ENCODE data around the gene VPS13A. TPM values are rescaled to one million over a fixed set of nuclear protein-coding genes. Genes with fewer than 3 reads are reported as not detected.
"Not testable (repeated sequence)": the region's sequence is repeated elsewhere in the genome, so short reads cannot be mapped to it uniquely, and the experiment has no call there.

Gene VPS13A
- total RNA-seq, 2 experiments from 2014 or later = 32.9 to 34.7 TPM

DNA sequence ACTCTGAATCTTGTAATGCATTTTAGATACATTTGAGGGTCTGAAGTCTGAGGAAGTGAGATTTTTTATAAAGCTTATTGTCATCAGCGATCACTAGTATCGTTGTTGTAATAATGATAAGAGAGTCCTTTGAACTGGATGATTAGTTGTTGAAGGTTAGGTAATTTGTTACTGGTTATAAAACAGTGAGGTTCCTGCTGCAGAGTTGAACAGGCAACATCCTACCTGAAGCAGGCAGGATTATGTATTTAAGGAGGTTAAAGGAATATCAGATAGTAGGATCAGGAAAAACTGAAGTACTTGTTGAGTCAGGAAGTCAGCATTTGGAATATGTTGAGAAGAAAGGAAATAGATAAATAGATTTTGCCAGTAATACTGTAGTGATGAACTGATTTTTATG lies 106.7 kb downstream of the VPS13A start:
- ChIA-PET POLR2A (no interaction called here), CTCF (no interaction called here)

DNA sequence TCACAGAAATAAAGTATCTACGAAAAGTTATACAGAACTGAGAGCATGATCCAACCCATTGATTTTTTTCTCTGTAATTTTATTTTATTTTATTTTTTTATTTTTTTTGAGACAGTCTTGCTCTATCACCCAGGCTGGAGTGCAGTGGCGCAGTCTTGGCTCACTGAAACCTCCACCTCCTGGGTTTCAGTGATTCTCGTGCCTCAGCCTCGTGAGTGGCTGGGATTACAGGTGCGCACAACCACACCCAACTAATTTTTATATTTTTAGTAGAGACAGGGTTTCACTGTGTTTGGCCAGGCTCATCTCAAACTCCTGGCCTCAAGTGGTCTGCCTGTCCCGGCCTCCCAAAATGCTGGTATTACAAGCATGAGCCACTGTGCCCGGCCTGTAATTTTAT lies 107.3 kb downstream of the VPS13A start:
- ChIA-PET CTCF (no interaction called here), POLR2A (no interaction called here)

DNA sequence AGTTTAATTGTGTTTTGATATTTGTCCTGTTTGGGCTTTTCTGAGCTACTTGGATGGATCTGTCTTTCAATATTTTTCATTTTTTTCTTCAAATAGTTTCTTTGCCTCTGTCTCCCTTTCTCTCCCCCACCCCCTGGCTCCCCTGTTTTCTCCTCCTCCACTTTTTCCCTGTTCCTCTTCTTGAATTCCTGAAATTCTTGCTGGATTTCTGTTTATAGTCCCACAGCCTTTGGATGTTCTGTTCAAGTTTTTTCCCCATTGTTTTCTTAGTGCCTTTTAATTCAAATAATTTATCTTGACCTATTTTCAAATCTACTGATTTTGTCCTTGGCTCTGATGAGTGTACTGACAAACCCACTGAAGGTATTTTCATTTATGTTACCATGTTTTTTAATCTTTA lies 113.0 kb downstream of the VPS13A start:
- POLR2A ChIA-PET = no interaction called here
- CTCF ChIA-PET = no interaction called here

DNA sequence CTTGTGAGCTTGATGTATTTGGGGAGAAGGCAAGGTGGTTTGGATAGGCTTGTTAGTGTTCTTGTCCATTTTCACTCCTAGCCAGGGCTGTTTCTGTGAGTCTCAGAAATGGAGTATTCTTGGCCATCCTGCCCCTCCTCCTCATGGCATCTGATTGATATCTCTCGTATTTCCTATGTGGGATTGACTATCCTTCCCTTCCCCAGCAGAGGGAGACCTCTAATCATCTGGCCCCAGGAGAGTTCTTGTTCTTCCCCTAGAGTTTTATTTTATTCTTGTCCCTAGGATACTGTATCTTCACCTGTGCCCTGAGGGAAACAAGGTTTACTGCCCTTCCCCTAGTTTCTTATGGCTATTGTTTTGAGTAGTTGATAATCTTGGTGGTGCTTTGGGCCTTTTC lies 114.4 kb downstream of the VPS13A start:
- ChIA-PET CTCF (no interaction called here), POLR2A (no interaction called here)

DNA sequence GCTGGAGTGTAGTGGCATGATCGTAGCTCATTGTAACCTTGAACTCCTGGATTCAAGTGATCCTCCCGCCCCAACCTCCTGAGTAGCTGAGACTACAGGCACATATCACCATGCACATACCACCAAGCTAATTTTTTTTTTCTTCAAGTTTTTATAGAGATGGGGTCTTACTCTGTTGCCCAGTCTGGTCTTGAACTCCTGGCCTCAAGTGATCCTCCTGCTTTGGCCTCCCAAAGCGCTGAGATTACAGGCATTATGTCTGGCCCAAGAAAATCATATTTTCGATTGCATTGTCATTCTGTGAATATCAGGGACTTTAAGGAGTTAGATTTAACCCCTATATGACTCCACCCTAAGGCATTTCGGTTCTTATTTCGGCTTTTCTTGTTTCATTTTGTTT lies 116.6 kb downstream of the VPS13A start:
- ChIA-PET CTCF (no interaction called here), POLR2A (no interaction called here)

DNA sequence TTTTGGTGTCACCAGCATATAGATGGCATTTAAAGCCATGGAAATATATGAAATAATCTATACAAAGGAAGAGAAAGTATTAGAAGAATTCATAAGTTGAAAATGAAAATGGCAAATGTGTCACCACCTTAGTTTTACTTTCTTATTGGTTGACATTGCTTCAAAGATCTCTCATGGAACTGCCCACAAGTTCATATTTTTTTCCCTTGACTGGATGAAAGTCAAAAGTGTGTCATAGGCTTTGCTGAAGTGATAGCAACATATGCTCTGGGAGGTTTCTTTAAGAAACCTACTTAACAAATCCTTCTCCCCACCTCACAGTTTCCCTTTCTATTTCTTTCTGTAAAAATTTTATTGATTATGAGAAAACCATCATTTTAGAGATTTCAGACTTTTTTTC lies 127.2 kb downstream of the VPS13A start:
- CTCF ChIA-PET = no interaction called here
- POLR2A ChIA-PET = no interaction called here

DNA sequence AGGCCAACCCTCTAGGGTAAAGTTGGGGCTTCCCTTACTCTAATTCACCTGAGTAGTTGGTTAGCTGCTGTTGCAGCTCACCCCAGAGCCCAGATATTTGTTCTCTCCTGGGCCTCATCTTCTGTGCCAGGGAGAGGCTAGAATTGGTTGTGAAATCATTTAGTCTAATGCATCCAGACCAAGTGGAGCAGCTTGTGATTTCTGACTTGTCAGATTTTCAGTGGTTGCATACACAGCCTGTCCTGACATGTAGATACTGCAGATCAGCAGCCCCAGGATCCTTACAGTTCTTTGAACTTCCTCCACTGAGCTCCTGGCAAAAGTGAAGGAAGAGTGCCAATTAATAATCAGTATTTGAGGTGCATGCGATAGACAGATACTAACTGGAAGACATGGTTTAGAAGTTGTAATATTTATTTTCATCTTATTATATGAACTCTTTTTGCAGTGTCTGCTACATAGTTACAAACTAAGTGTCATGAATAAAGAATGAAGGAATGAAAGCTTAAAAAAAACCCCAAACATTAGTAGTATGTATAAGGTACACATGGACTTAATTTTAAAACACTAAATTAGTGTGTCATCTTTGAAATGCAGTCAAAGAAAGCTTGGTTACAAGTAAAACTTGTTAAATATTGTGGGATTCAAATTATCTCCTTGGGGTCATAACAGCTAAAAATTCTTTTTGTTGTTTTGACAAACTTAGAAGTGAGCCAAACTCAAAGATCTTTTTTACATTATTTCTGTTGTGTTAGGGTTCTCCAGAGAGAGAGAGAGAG lies 128.5 kb downstream of the VPS13A start:
- CTCF ChIA-PET = interaction anchor here (0.7 kb wide), 1 partner anchor 11 kb away, joined by 3 read pairs; no protein-coding TSS in a partner anchor
- POLR2A ChIA-PET = no interaction called here

DNA sequence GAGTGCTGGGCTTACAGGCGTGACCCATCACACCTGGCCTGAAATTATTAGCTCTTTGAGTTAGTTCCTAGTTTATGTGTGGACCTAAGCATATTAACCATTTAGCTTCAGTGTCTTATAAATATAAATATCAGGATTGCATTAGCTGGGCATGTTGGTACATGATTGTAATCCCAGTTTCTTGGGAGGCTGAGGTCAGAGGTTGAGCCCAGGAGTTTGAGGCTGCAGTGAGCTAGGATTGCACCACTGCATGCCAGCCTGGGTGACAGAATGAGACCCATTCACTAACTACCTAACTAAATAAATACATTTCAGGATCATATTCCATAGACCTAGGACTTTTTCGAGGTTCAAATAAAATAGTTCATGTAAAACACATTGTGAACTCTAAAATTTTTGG lies 129.8 kb downstream of the VPS13A start:
- POLR2A ChIA-PET = no interaction called here
- CTCF ChIA-PET = no interaction called here

DNA sequence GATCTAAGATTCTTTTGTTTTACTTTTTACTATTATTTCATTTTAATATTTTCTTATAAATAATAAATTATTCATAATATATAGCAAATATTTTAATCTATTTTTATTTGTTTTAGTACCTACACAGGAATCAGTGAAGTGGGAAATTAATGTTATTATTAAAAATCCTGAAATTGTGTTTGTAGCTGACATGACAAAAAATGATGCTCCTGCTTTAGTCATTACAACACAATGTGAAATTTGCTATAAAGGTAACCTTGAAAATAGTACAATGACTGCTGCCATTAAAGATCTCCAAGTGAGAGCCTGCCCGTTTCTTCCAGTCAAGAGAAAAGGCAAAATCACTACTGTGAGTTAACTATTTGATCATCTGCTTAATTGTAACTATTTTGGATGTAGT lies 138.7 kb downstream of the VPS13A start:
- CTCF ChIA-PET = no interaction called here
- POLR2A ChIA-PET = no interaction called here

DNA sequence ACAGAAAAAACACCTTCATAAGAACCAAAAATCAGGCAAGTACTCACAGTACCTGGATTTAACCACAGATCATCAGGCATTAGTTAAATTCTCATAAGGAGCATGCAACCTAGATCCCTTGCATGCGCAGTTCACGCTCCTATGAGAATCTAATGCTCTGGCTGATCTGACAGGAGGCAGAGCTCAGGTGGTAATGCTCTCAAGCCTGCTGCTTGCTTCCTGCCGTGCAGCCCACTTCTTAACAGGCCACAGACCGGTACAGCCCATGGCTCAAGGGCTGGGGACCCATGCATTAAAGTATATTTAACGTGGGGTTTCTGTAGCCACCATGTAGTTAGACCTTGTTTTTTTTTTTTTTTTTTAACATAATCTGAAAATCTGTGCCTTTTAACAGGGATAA lies 147.7 kb downstream of the VPS13A start:
- POLR2A ChIA-PET = no interaction called here

DNA sequence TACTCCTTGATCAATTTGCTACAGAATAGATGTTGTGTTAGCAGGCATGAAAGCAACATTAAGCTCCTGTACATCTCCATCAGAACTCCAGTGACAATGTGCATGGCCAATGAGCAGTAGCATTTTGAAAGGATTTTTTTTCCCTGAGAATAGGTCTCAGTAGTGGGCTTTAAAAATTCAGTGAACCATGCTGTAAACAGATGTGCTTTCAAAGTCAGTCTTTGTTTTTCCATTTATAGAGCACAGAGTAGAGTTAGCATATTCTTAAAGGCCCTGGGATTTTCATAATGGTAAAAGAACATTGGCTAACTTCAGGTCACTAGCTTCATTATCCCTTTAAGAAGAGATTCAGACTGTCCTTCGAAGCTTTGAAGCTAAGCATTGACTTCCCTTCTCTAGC lies 150.8 kb downstream of the VPS13A start:
- ChIA-PET POLR2A (no interaction called here), CTCF (no interaction called here)

More for the DNA sequence above, 147.7 kb downstream of the VPS13A start:
- CTCF ChIA-PET = no interaction called here

DNA sequence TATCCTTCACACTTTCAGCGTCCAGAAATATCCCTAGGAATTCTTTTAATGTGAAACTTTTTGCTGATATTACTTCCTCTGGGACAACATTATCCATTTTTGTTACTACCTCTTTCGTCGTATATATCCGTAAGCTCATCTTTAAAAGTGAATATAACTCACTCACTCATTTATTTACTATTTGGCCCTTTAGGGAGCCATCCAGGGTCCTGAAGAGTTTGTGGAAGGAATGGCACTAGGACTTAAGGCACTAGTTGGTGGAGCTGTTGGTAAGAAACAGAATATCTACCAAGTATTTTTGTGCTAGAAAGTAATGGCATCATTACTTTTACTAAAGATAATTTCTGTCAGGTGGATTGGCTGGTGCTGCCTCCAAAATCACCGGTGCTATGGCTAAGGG lies 192.7 kb downstream of the VPS13A start:
- ChIA-PET CTCF (no interaction called here), POLR2A (no interaction called here)

DNA sequence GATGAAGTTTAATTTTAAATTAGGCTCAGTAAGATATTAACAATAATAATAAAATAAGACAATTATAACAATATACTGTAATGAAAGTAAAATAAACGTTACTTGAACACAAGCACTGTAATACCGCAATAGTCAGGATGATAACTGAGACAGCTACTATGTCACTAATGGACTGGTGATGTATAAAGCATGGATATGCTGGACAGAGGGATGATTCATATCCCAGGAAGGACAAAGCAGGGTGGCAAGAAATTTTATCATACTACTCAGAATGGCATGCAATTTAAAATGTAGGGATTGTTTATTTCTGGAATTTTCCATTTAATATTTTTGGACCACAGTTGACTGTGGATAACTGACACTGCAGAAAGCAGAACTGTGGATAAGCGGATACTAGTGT lies 196.9 kb downstream of the VPS13A start:
- ChIA-PET POLR2A (no interaction called here), CTCF (no interaction called here)

DNA sequence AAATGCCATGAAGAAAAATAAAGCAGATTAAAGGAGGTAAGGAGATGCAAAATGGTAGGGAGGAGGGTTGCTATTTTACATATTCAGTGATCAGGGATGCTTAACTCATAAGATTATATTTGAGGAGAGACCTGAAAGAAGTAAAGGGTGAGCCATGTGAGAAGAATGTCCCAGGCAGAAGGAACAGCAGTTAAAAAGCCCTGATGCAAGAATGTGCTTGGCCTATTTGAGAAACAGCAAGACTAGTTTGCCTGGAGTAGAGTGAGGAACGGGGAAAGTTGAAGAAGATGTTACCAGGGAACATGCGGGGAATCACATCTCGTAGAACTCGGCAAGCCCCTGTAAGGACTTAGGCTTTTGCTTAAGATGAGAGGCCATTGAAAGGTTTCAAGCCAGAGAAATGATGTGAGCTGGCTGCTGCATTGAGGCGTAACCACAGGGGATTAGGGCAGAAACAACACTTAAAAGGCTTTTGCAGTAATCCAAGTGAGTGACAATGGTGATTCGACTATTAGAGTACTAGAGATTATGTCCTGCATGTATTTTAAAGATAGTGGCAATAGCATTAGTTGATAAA lies 198.7 kb downstream of the VPS13A start:
- ChIA-PET CTCF (interaction anchor here (0.8 kb wide), 1 partner anchor 87 kb away, joined by 3 read pairs; no protein-coding TSS in a partner anchor), POLR2A (no interaction called here)

DNA sequence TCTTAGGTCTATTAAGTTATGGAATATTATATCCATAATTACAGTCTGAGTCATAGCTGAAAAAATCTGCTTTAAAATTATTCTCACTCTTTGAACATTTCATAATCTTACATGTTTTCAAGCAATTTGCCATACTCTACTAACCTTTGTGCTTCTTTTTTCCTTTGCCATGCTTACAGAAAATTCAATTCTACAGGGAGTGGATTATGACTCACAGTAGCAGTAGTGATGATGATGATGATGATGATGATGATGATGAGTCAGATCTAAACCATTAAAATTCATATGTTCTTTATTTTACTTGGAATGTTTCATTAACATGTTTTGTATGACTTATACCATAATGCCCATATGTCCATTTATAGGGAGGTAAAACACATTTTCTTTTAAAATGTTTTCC lies 207.1 kb downstream of the VPS13A start:
- ChIA-PET POLR2A (interaction anchor here (0.6 kb wide), 1 partner anchor 41 kb away, joined by 6 read pairs; no protein-coding TSS in a partner anchor), CTCF (no interaction called here)

DNA sequence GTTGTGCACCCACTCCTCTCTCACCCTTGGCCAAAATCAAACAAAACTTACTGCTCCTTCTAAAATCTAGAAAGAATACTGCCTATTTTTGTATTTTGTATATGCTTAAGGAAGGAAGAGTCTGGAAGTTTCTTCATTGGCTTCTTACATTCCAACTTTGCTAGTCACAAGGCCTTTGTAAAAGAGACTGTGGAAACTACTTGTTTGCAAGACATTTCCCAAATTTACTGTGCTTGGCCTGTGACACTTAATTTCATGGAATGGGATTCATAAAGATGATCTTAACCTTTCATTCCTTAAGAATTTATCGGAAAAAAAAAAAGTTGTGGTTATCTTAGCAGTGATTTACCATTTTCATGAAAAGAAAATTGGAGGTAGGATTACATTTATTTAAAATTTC lies 208.9 kb downstream of the VPS13A start:
- ChIA-PET POLR2A (no interaction called here), CTCF (no interaction called here)

DNA sequence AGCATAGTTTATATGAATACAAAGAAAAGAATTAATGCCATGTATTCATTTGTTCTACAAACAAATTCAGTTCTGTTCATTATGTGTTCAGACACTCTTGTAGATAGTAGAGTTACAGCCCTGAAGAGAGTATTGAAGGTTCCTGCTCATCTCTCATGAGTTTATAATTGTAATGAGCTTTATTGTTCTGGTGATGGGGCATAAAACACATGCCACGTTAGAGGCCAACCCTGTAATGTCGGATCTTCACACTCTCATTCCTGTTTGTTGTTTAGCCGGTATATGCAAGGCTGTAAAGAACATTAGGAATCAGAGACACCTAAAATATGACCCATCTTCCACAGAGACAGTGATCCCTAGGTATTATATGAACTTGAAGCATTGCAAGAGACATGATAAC lies 214.5 kb downstream of the VPS13A start:
- ChIA-PET CTCF (no interaction called here), POLR2A (no interaction called here)

DNA sequence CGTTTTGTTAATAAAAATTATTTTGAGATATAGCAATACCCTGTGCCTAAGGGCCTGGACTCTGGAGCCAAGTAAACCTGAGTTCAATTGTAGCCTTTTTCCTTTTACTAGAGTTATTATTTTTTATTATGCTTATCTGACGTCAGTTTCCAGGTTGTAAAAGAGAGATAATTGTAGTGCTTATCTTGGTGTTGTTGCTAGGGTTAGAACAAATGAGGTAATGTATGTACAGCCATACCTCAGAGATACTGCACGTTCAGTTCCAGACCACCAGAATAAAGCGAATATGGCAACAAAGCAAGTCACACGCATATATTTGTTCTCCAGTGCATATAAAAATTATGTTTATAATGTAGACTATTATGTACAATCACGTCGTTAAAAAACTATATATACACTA lies 215.0 kb downstream of the VPS13A start:
- ChIA-PET CTCF (no interaction called here), POLR2A (no interaction called here)

DNA sequence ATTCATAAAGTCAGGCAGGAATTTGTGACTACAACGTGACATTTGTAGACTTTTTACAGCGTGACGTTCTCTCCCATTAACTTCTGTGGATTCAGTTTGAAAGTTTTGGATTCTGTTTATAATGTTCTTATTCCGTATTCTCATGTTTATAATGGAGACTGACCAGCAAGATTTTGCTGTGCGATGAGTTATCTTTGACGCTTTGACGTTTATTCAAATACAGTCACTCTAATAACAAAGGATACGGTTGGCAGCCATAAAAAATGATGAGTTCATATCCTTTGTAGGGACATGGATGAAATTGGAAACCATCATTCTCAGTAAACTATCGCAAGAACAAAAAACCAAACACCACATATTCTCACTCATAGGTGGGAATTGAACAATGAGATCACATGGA lies 221.2 kb downstream of the VPS13A start:
- POLR2A ChIA-PET = interaction anchor here (1.0 kb wide), 1 partner anchor 58 kb away, joined by 4 read pairs; no protein-coding TSS in a partner anchor
- CTCF ChIA-PET = not testable (repeated sequence)

DNA sequence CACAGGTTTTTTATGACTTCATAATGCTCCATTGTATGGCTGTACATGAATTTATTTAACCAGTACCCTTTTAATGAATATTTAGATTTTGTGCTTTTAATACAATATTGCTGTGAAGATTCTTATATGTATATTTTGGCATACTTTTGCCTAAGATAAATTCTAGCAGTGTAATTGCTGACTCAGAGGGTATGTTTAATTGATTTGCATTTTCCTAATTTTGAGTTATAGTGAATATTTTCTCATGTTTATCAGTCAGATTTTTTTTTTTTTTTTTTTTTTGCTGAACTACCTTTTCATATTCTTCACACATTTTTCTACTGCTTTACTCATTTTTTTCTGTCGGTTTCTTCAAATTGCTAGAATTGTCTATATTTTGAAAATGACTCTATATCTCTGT lies 222.6 kb downstream of the VPS13A start:
- POLR2A ChIA-PET = no interaction called here
- CTCF ChIA-PET = no interaction called here

DNA sequence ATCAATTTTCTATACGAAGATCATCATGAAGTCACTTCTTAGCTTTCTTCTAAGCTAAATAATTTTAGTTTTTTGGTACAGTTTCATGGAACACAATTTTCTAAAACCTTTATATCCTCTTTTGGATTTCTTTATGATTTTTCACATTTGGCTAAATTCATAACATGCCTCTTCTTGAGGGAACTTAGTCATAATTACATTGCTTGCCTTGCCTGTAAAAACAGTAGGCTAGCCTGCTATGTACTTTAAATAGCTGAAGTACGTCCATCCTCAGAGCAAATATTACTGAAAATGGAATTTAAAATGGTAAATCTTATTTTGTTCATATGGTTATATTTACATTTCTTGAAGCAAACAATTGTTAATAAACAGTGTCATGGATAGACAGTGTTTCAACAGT lies 225.0 kb downstream of the VPS13A start:
- ChIA-PET POLR2A (no interaction called here), CTCF (no interaction called here)

DNA sequence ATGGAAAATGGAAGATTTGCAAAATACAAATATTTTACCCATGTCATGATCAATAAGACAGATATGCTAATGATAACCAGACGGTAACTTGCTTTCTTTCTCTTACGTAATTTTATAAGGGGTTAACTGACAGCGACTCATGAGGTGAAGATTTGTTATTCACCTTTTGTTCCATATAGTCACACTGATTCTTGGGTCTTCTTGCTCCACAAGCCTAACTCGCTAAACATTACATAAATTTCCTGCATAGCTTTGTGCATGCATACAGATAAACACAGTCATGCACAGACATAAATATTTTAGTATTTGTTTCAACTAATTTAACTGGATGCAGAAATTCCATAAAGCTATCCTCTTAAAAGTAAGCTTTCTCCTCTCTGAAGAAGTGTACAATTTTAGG lies 225.9 kb downstream of the VPS13A start:
- CTCF ChIA-PET = no interaction called here

More for the DNA sequence above, 225.9 kb downstream of the VPS13A start:
- POLR2A ChIA-PET = interaction anchor here (0.5 kb wide), 1 partner anchor 746 kb away, joined by 12 read pairs; no protein-coding TSS in a partner anchor
